Astrocyte (in vitro differentiated cells and primary cell): ENCODE measurements around the gene DNM1. TPM values are rescaled to one million over a fixed set of nuclear protein-coding genes. Genes with fewer than 3 reads are reported as not detected.

ENCODE experiments used
- DNase-seq: peaks from one replicate; pipeline ENCODE4 v3.0.0-alpha.2; 2010; ENCODE audit warnings: low read depth
- FAIRE-seq: peaks from 2 replicates; lab custom pipeline; 2011; peaks lifted over from hg19 to GRCh38; lab: Jason Lieb, UNC
- H2AFZ ChIP-seq: 2 replicates; pipeline ENCODE4 v1.6.0; 2012; ENCODE audit warnings: low read depth, low read length, inconsistent platforms
- H3K27ac ChIP-seq: 2 replicates; pipeline ENCODE4 v1.5.1; 2011; ENCODE audit warnings: low read depth, low read length, inconsistent platforms
- H3K27me3 ChIP-seq: 2 replicates; pipeline ENCODE4 v1.6.0; 2011; ENCODE audit warnings: low read length, inconsistent platforms; ENCODE audit not compliant: insufficient read depth
- H3K36me3 ChIP-seq: 2 replicates; pipeline ENCODE4 v1.5.1; 2011; ENCODE audit warnings: low read length, inconsistent platforms; ENCODE audit not compliant: insufficient read depth
- H3K4me1 ChIP-seq: 2 replicates; pipeline ENCODE4 v1.5.1; 2011; ENCODE audit warnings: low read length, inconsistent platforms; ENCODE audit not compliant: insufficient read depth
- H3K4me2 ChIP-seq: 2 replicates; pipeline ENCODE4 v1.6.0; 2012; ENCODE audit warnings: low read length, inconsistent platforms
- H3K4me3 ChIP-seq: 2 replicates; pipeline ENCODE4 v1.5.1; 2011; ENCODE audit warnings: low read depth, mild to moderate bottlenecking, low read length, inconsistent platforms; ENCODE audit not compliant: insufficient read depth
- H3K79me2 ChIP-seq: 2 replicates; pipeline ENCODE4 v1.6.0; 2012; ENCODE audit warnings: mild to moderate bottlenecking, low read length, inconsistent platforms; ENCODE audit not compliant: insufficient read depth
- H3K9ac ChIP-seq: 2 replicates; pipeline ENCODE4 v1.6.0; 2012; ENCODE audit warnings: mild to moderate bottlenecking, low read length, inconsistent platforms
- H3K9me3 ChIP-seq: 2 replicates; pipeline ENCODE4 v1.5.1; 2012; ENCODE audit warnings: low read depth, mild to moderate bottlenecking, low read length, inconsistent platforms; ENCODE audit not compliant: insufficient read depth
- H4K20me1 ChIP-seq: 2 replicates; pipeline ENCODE4 v1.6.0; 2012; ENCODE audit warnings: low read length, inconsistent platforms; ENCODE audit not compliant: insufficient read depth
- H3K27ac Mint-ChIP-seq: one replicate; pipeline ENCODE4 v1.8.0; 2021; ENCODE audit warnings: mild to moderate bottlenecking, mixed read lengths; ENCODE audit not compliant: unreplicated experiment
- H3K27me3 Mint-ChIP-seq: one replicate; pipeline ENCODE4 v1.8.0; 2021; ENCODE audit warnings: low read depth, mixed read lengths; ENCODE audit not compliant: unreplicated experiment
- H3K36me3 Mint-ChIP-seq: one replicate; pipeline ENCODE4 v1.8.0; 2021; ENCODE audit warnings: low read depth, mixed read lengths; ENCODE audit not compliant: unreplicated experiment
- H3K4me1 Mint-ChIP-seq: one replicate; pipeline ENCODE4 v1.8.0; 2021; ENCODE audit warnings: low read depth, mixed read lengths; ENCODE audit not compliant: unreplicated experiment
- H3K4me3 Mint-ChIP-seq: one replicate; pipeline ENCODE4 v1.8.0; 2021; ENCODE audit warnings: mild to moderate bottlenecking, moderate library complexity, mixed read lengths; ENCODE audit not compliant: unreplicated experiment
- H3K9me3 Mint-ChIP-seq: one replicate; pipeline ENCODE4 v1.8.0; 2021; ENCODE audit warnings: mild to moderate bottlenecking, mixed read lengths; ENCODE audit not compliant: unreplicated experiment
- CTCF ChIP-seq: IDR thresholded peaks from 2 replicates; pipeline ENCODE4 v1.5.1; 2011; ENCODE audit warnings: low read depth, mild to moderate bottlenecking, inconsistent platforms, low read length, moderate library complexity; ENCODE audit not compliant: insufficient read depth
- EZH2 ChIP-seq: IDR thresholded peaks from 2 replicates; pipeline ENCODE4 v1.6.1; 2012; ENCODE audit warnings: mild to moderate bottlenecking, low read length, inconsistent platforms; ENCODE audit not compliant: insufficient read depth
- total RNA-seq: library from RNA; stranded (reverse); gene quantifications from 2 replicates; pipeline ENCODE4 v1.2.1, GENCODE V29; 2021

The DNM1 gene
- total RNA-seq, 1 donor from 2014 or later, result 29.7 TPM

- Mint-ChIP-seq H3K27me3 (no peaks in the 10 kb centered on the region), H3K4me1 (peaks cover 2% of the 10 kb centered on the region), H3K27ac (no peak overlapping the region), H3K36me3 (peaks cover 21% of the 10 kb centered on the region), H3K4me3 (no peak overlapping the region), H3K9me3 (no peaks in the 10 kb centered on the region)
- Histone ChIP-seq H3K27ac (no peak overlapping the region), H3K36me3 (peaks cover 19% of the 10 kb centered on the region), H4K20me1 (peaks cover 50% of the 10 kb centered on the region), H3K4me2 (no peak overlapping the region), H3K79me2 (peaks cover 27% of the 10 kb centered on the region), H3K9me3 (no peaks in the 10 kb centered on the region), H3K4me1 (peaks cover 13% of the 10 kb centered on the region), H3K9ac (no peak overlapping the region), H2AFZ (no peak overlapping the region), H3K4me3 (no peak overlapping the region), H3K27me3 (no peaks in the 10 kb centered on the region)
- DNase-seq (no peak), FAIRE-seq (no peak)
- TF ChIP-seq CTCF (no peak), EZH2 (no peak)
Measured at GRCh38 chr9:128163027-128163515, 40.1 kb upstream of the DNM1 start.

- Mint-ChIP-seq H3K27me3 (no peaks in the 10 kb centered on the region), H3K27ac (no peak overlapping the region), H3K4me1 (peaks cover 2% of the 10 kb centered on the region), H3K9me3 (no peaks in the 10 kb centered on the region), H3K36me3 (peaks cover 24% of the 10 kb centered on the region), H3K4me3 (no peak overlapping the region)
- no peak overlapping the region for H3K4me2 ChIP-seq
- no peak for DNase-seq
- H3K36me3 ChIP-seq, result peaks cover 19% of the 10 kb centered on the region
- no peak overlapping the region for H2AFZ ChIP-seq
- FAIRE-seq, result no peak
- peaks cover 15% of the 10 kb centered on the region for H3K4me1 ChIP-seq
- peaks cover 27% of the 10 kb centered on the region for H3K79me2 ChIP-seq
- H3K27me3 ChIP-seq, result no peaks in the 10 kb centered on the region
- TF ChIP-seq CTCF (no peak), EZH2 (no peak)
- no peak overlapping the region for H3K9ac ChIP-seq
- H3K9me3 ChIP-seq, result no peaks in the 10 kb centered on the region
- H4K20me1 ChIP-seq, result peaks cover 52% of the 10 kb centered on the region
- no peak overlapping the region for H3K27ac ChIP-seq
- H3K4me3 ChIP-seq, result no peak overlapping the region
Measured at GRCh38 chr9:128163523-128164306, 39.5 kb upstream of the DNM1 start.
